HFFc6 (cell line): ENCODE measurements around the gene PLEKHJ1. TPM values are rescaled to one million over a fixed set of nuclear protein-coding genes. Genes with fewer than 3 reads are reported as not detected.

Source experiments
- DNase-seq: peaks from one replicate; pipeline ENCODE4 v3.0.0-alpha.2; 2018
- H3K27ac Mint-ChIP-seq: 2 replicates; pipeline ENCODE4 v1.8.0; 2020; ENCODE audit warnings: mild to moderate bottlenecking, mixed read lengths
- H3K27me3 Mint-ChIP-seq: 2 replicates; pipeline ENCODE4 v1.8.0; 2021; ENCODE audit warnings: mild to moderate bottlenecking, moderate library complexity, mixed read lengths; ENCODE audit not compliant: insufficient read depth
- H3K36me3 Mint-ChIP-seq: 2 replicates; pipeline ENCODE4 v1.8.0; 2021; ENCODE audit warnings: low read depth, mixed read lengths
- H3K4me1 Mint-ChIP-seq: 2 replicates; pipeline ENCODE4 v1.8.0; 2020; ENCODE audit warnings: low read depth, mixed read lengths
- H3K4me3 Mint-ChIP-seq: 2 replicates; pipeline ENCODE4 v1.8.0; 2020; ENCODE audit warnings: mild to moderate bottlenecking, moderate library complexity, mixed read lengths
- H3K9me3 Mint-ChIP-seq: 2 replicates; pipeline ENCODE4 v1.8.0; 2020; ENCODE audit warnings: mild to moderate bottlenecking, mixed read lengths
- CTCF ChIP-seq: fragments of 200-600 bp; sonication (generic); IDR thresholded peaks from 2 replicates; pipeline ENCODE4 v1.5.0; 2021; ENCODE audit warnings: antibody characterized with exemption, mild to moderate bottlenecking
- total RNA-seq, 6 experiments: library from RNA; stranded (reverse); fragmentation: NEBNext Ultra II Directional; extraction: Animal tissue kit (Norgen Biotek cat#: 25700); gene quantifications; 2 replicates in 1 of 6; 3 replicates in 5 of 6; pipeline ENCODE4 v1.2.3, GENCODE V29; 2021

The PLEKHJ1 gene
- total RNA-seq, 6 experiments from 2014 or later = 45.9 to 57.3 (median 50.2) TPM

GRCh38 chr19:2274931-2275535 lies 38.9 kb upstream of the PLEKHJ1 start:
- H3K4me1 Mint-ChIP-seq = peaks cover 36% of the 10 kb centered on the region
- peak overlapping the region; percentile 71 for H3K4me3 Mint-ChIP-seq
- peak; percentile 70 for DNase-seq
- H3K36me3 Mint-ChIP-seq = peaks cover 30% of the 10 kb centered on the region
- H3K27ac Mint-ChIP-seq = peak overlapping the region; percentile 73
- H3K9me3 Mint-ChIP-seq = no peaks in the 10 kb centered on the region
- H3K27me3 Mint-ChIP-seq = peaks cover 29% of the 10 kb centered on the region
- TF ChIP-seq CTCF = peak; percentile 78

- Mint-ChIP-seq H3K9me3 (no peaks in the 10 kb centered on the region), H3K36me3 (peaks cover 34% of the 10 kb centered on the region), H3K4me3 (peak overlapping the region; percentile 74), H3K27ac (peak overlapping the region; percentile 82), H3K27me3 (peaks cover 32% of the 10 kb centered on the region), H3K4me1 (peaks cover 36% of the 10 kb centered on the region)
- TF ChIP-seq CTCF = no peak
- DNase-seq = no peak
Measured at GRCh38 chr19:2274185-2274711, 38.1 kb upstream of the PLEKHJ1 start.

- Mint-ChIP-seq H3K4me3 (peak overlapping the region; percentile 74), H3K27ac (peak overlapping the region; percentile 82), H3K9me3 (no peaks in the 10 kb centered on the region), H3K27me3 (peaks cover 30% of the 10 kb centered on the region), H3K4me1 (peaks cover 36% of the 10 kb centered on the region), H3K36me3 (peaks cover 34% of the 10 kb centered on the region)
- peak; percentile 40 for DNase-seq
- TF ChIP-seq CTCF = peak; percentile 100
Measured at GRCh38 chr19:2273356-2274184, 37.4 kb upstream of the PLEKHJ1 start.

- H3K4me1 Mint-ChIP-seq = peaks cover 37% of the 10 kb centered on the region
- H3K36me3 Mint-ChIP-seq = peaks cover 29% of the 10 kb centered on the region
- peaks cover 30% of the 10 kb centered on the region for H3K27me3 Mint-ChIP-seq
- peak overlapping the region; percentile 96 for H3K27ac Mint-ChIP-seq
- H3K9me3 Mint-ChIP-seq = no peaks in the 10 kb centered on the region
- no peak for TF ChIP-seq CTCF
- H3K4me3 Mint-ChIP-seq = peak overlapping the region; percentile 97
- peak; percentile 81 for DNase-seq
Measured at GRCh38 chr19:2271234-2272103, 35.3 kb upstream of the PLEKHJ1 start.
